ENCODE data around the gene EFNA2.

The EFNA2 gene

GRCh38 chr19:1265615-1266128, 20.0 kb upstream of the EFNA2 start:
- TF ChIP-seq CTCF (conservative IDR thresholded peaks at IDR 0.05; ENCODE audit: control insufficient read depth, insufficient read depth, low read depth, low read length) = no peak
- peak overlapping the region; percentile 27 for H3K4me3 ChIP-seq (ENCODE audit: control insufficient read depth, low read depth, low read length)
- DNase-seq (ENCODE audit: low read depth) = peak; percentile 93

GRCh38 chr19:1266129-1266915, 19.4 kb upstream of the EFNA2 start:
- peak overlapping the region; percentile 31 for H3K4me3 ChIP-seq (ENCODE audit: control insufficient read depth, low read depth, low read length)
- peak; percentile 87 for DNase-seq (ENCODE audit: low read depth)
- no peak for TF ChIP-seq CTCF (conservative IDR thresholded peaks at IDR 0.05; ENCODE audit: control insufficient read depth, insufficient read depth, low read depth, low read length)

DNA sequence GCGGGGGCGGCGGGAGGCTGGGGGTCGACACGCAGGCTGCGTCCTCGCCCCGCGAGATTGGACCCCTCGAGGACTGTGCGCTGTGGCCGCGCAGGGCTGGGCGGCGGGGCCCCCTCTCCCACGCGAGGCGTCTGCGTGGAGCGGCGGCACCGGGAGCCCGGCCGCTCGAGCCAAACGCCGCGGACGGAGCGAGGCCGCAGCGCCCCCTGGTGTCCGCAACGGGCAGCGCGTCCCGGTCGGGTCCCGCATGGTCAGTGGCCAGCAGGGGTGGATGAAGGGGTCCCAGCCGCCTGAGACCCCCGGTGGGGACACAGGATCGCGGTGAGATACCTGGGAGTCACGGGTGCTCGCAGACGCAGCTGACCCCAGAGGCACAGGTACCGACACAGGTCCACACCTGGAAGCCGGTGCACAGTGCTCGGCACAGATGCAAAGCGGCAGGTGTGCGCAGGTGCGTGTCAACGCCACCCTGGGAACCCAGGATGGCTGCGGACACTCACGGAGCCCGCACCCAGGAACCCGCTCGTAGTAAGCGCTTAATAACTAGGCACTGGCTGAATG, 18.7 kb upstream of the EFNA2 start:
- DNase-seq (ENCODE audit: low read depth) = no peak
- peak; percentile 48 for TF ChIP-seq CTCF (conservative IDR thresholded peaks at IDR 0.05; ENCODE audit: control insufficient read depth, insufficient read depth, low read depth, low read length)
- peak overlapping the region; percentile 37 for H3K4me3 ChIP-seq (ENCODE audit: control insufficient read depth, low read depth, low read length)

GRCh38 chr19:1267477-1268225, 18.0 kb upstream of the EFNA2 start:
- peak overlapping the region; percentile 37 for H3K4me3 ChIP-seq (ENCODE audit: control insufficient read depth, low read depth, low read length)
- TF ChIP-seq CTCF (conservative IDR thresholded peaks at IDR 0.05; ENCODE audit: control insufficient read depth, insufficient read depth, low read depth, low read length) = no peak
- DNase-seq (ENCODE audit: low read depth) = peak; percentile 53

- TF ChIP-seq CTCF (conservative IDR thresholded peaks at IDR 0.05; ENCODE audit: control insufficient read depth, insufficient read depth, low read depth, low read length) = no peak
- no peak for DNase-seq (ENCODE audit: low read depth)
- H3K4me3 ChIP-seq (ENCODE audit: control insufficient read depth, low read depth, low read length) = no peak overlapping the region
These were observed 17.2 kb upstream of the EFNA2 start for GRCh38 chr19:1268226-1269064.

- no peak for TF ChIP-seq CTCF (conservative IDR thresholded peaks at IDR 0.05; ENCODE audit: control insufficient read depth, insufficient read depth, low read depth, low read length)
- H3K4me3 ChIP-seq (ENCODE audit: control insufficient read depth, low read depth, low read length) = peak within 1 kb of the TSS; percentile 71
- peak; percentile 98 for DNase-seq (ENCODE audit: low read depth)
These were observed 16.6 kb upstream of the EFNA2 start, which contains the start of gene CIRBP for GRCh38 chr19:1269065-1269477. CIRBP (plus strand) TSS chr19:1269332; CDS start chr19:1270934, 1,602 bp downstream.
